Measurements from ENCODE around the gene EEF1AKMT3.

- TF ChIP-seq CTCF (conservative IDR thresholded peaks at IDR 0.05; ENCODE audit: low read length) (no peak), EZH2phosphoT487 (IDR thresholded peaks at IDR 0.05; ENCODE audit: borderline replicate concordance) (no peak)
These were observed 23.4 kb upstream of the EEF1AKMT3 start for GRCh38 chr12:57749061-57749460.

Measured in Loucy (cell line).